Ovary (tissue), 9 donors: ENCODE measurements around the gene PNMA1. TPM values are rescaled to one million over a fixed set of nuclear protein-coding genes. Genes with fewer than 3 reads are reported as not detected.
A peak's percentile ranks its signal among the peaks of the same experiment; 100 is the strongest.

ENCODE experiments used
- DNase-seq, 5 donors: peaks; one replicate each; pipeline ENCODE4 v3.0.0-alpha.2; 2019 to 2020
- H3K27ac ChIP-seq, 2 donors: fragments of 200-600 bp; one replicate each; pipeline versions ENCODE4 v1.5.1 to v1.8.0; 2019 to 2022
- H3K27me3 ChIP-seq: fragments of 200-600 bp; one replicate; pipeline ENCODE4 v1.8.0; 2022
- H3K36me3 ChIP-seq: fragments of 200-600 bp; sonication (generic); one replicate; pipeline ENCODE4 v1.5.1; 2019
- H3K4me1 ChIP-seq: one replicate; pipeline ENCODE4 v1.8.1; 2013; ENCODE audit warnings: mild to moderate bottlenecking, moderate library complexity; ENCODE audit not compliant: insufficient read depth
- H3K4me3 ChIP-seq: fragments of 200-600 bp; sonication (generic); one replicate; pipeline ENCODE4 v1.5.1; 2017
- H3K9me3 ChIP-seq, 2 donors: fragments of 200-600 bp in 1 of 2; sonication (generic) in 1 of 2; one replicate each; pipeline versions ENCODE4 v1.5.1 to v1.8.1; 2013 to 2019; ENCODE audit warnings: mild to moderate bottlenecking in 1 of 2, moderate library complexity in 1 of 2
- EP300 ChIP-seq: sonication (generic); formaldehyde crosslinking; IDR thresholded peaks from one replicate; pipeline ENCODE4 v1.6.1; 2017; ENCODE audit warnings: antibody characterized with exemption
- POLR2A ChIP-seq: fragments of 450-650 bp; IDR thresholded peaks from one replicate; pipeline ENCODE4 v1.6.1; 2017; ENCODE audit warnings: antibody characterized with exemption, mild to moderate bottlenecking, moderate library complexity
- WGBS, 3 donors: extraction: QIAGEN DNeasy Blood & Tissue Kit in 1 of 3; methylation state at CpG; one replicate each; pipeline versions ENCODE4 v1.1.5 to v1.1.7; 2013 to 2017; 5-methylcytosine and 5-hydroxymethylcytosine counted together
- intact Hi-C, 4 donors: fragments of 100-400 bp; cut with DNase I; formaldehyde crosslinking; loops; one replicate each; pipeline versions ENCODE4 v1.11.0 to v1.15.1; 2022 to 2023
- polyA plus RNA-seq, 2 donors: library from polyadenylated mRNA; stranded (reverse); fragments of 200-250 nt in 1 of 2; fragments of 350-450 nt in 1 of 2; fragmentation: Illumina TruSeq in 1 of 2; extraction: RNeasy Lipid Tissue Mini Kit (QIAGEN cat#74804) in 1 of 2; gene quantifications; one replicate each; pipeline ENCODE4 v1.2.3, GENCODE V29; 2013 to 2014
- total RNA-seq, 7 donors: library from RNA; depleted of rRNA in 2 of 7; stranded (reverse); fragments of >200 nt in 2 of 7; fragmentation: NEBNext Ultra II Directional in 3 of 7; extraction: Animal tissue kit (Norgen Biotek cat#: 25700) in 3 of 7; gene quantifications; one replicate each; pipeline versions ENCODE4 v1.1.0 to v1.2.4, GENCODE V29; 2016 to 2023
- TF ChIP-seq, protein P1 (sequence below), 3 donors: fragments of 450-650 bp in 2 of 3; fragments of 200-600 bp in 1 of 3; IDR thresholded peaks; one replicate each; pipeline versions ENCODE4 v1.5.1 to v1.8.0; 2016 to 2022; ENCODE audit warnings: antibody characterized with exemption in 3 of 3, mild to moderate bottlenecking in 1 of 3
- donor health status: DM: no; HTN: no; CAD: no; lungs with moderate emphysema.
- donor health status: DM: no; HTN: no; CAD: no.
- donor health status: Bipolar disorder and iron deficiency.
- donor health status: DM: yes; HTN: yes; CAD: no.
- donor health status: DM: no; HTN: no; CAD: no.
- donor health status: DM: yes; HTN: yes; CAD: no.

Gene PNMA1
- total and polyA plus RNA-seq, 9 donors, result 22.3 to 114 (median 84.2) TPM

GRCh38 chr14:73755434-73756014, 41.3 kb upstream of the PNMA1 start:
- Histone ChIP-seq H3K27ac (peak overlapping the region; percentile 46 to 78), H3K4me1 (peaks cover 54% of the 10 kb centered on the region), H3K36me3 (no peaks in the 10 kb centered on the region), H3K4me3 (peak overlapping the region; percentile 2), H3K27me3 (no peaks in the 10 kb centered on the region), H3K9me3 (no peaks in the 10 kb centered on the region)
- DNase-seq, result peak in 1 of 5 donors; percentile 37
- WGBS, 3 donors, result 14 to 32% (median 21%) methylated on average over 5 of the region's 5 CpGs
- intact Hi-C loops, result loop anchor here in 1 of 4 donors (5.0 kb wide), 1 partner anchor 37 kb away; no protein-coding TSS in a partner anchor
- TF ChIP-seq, protein P1, sequence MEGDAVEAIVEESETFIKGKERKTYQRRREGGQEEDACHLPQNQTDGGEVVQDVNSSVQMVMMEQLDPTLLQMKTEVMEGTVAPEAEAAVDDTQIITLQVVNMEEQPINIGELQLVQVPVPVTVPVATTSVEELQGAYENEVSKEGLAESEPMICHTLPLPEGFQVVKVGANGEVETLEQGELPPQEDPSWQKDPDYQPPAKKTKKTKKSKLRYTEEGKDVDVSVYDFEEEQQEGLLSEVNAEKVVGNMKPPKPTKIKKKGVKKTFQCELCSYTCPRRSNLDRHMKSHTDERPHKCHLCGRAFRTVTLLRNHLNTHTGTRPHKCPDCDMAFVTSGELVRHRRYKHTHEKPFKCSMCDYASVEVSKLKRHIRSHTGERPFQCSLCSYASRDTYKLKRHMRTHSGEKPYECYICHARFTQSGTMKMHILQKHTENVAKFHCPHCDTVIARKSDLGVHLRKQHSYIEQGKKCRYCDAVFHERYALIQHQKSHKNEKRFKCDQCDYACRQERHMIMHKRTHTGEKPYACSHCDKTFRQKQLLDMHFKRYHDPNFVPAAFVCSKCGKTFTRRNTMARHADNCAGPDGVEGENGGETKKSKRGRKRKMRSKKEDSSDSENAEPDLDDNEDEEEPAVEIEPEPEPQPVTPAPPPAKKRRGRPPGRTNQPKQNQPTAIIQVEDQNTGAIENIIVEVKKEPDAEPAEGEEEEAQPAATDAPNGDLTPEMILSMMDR (IDR thresholded peaks at IDR 0.05), result no peak
- no peak for TF ChIP-seq POLR2A

DNA sequence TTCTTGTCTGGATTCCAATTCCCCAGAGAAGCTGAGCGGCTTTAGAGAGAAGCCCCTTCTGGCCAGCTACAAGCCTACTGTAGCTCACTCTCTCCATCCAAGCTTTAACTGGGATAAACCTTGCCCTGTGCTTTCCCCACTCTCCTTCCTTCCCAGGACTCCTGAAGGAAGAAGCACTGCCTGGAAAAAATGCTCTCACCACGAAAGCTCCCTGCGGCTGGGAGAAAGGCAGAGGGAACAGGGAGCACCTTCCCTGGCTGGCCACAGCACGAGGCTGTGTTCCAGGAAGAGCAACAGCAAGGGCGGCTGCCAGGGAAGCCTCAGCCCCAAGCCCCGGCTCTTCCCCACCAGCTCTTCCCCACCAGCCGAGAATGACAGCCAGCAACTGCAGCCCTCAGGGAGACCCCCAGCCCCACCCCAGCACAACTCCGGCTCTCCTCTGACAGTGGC, 40.8 kb upstream of the PNMA1 start:
- peak; percentile 60 to 84 (median 70) for DNase-seq
- Histone ChIP-seq H3K4me3 (peak overlapping the region; percentile 2), H3K27ac (peak overlapping the region; percentile 46 to 78), H3K4me1 (peaks cover 58% of the 10 kb centered on the region), H3K9me3 (no peaks in the 10 kb centered on the region), H3K27me3 (no peaks in the 10 kb centered on the region), H3K36me3 (no peaks in the 10 kb centered on the region)
- intact Hi-C loops, result loop anchor here in 2 of 4 donors (5.0 kb wide), 2 partner anchors 32 to 37 kb away; no protein-coding TSS in a partner anchor
- 3 to 7% (median 5%) methylated on average over 8 of the region's 8 CpGs for WGBS, 3 donors
- TF ChIP-seq POLR2A, result no peak
- TF ChIP-seq, protein P1 (IDR thresholded peaks at IDR 0.05), result no peak
- no peak for TF ChIP-seq EP300

- Histone ChIP-seq H3K9me3 (no peaks in the 10 kb centered on the region), H3K4me1 (peaks cover 62% of the 10 kb centered on the region), H3K27me3 (no peaks in the 10 kb centered on the region), H3K27ac (peak overlapping the region; percentile 46 to 78), H3K4me3 (no peak overlapping the region), H3K36me3 (no peaks in the 10 kb centered on the region)
- DNase-seq, result no peak
- TF ChIP-seq EP300, result no peak
- TF ChIP-seq, protein P1 (IDR thresholded peaks at IDR 0.05), result no peak
- intact Hi-C loops, result loop anchor here in 1 of 4 donors (5.0 kb wide), 1 partner anchor 33 kb away; no protein-coding TSS in a partner anchor
- WGBS, 3 donors, result 45 to 52% (median 49%) methylated on average over 14 of the region's 14 CpGs
These were observed 40.0 kb upstream of the PNMA1 start for GRCh38 chr14:73753887-73754795.

- Histone ChIP-seq H3K27me3 (no peaks in the 10 kb centered on the region), H3K4me3 (no peak overlapping the region), H3K9me3 (no peaks in the 10 kb centered on the region), H3K27ac (peak overlapping the region; percentile 46 to 78), H3K36me3 (no peaks in the 10 kb centered on the region), H3K4me1 (peaks cover 58% of the 10 kb centered on the region)
- TF ChIP-seq EP300, result no peak
- TF ChIP-seq, protein P1 (IDR thresholded peaks at IDR 0.05), result no peak
- no peak for TF ChIP-seq POLR2A
- DNase-seq, result peak in 1 of 5 donors; percentile 49
- intact Hi-C loops, result loop anchor here in 1 of 4 donors (5.0 kb wide), 1 partner anchor 34 kb away; no protein-coding TSS in a partner anchor
- 36 to 40% (median 39%) methylated on average over 9 of the region's 9 CpGs for WGBS, 3 donors
These were observed 39.1 kb upstream of the PNMA1 start for GRCh38 chr14:73753124-73753886.
